H9 (cell line): Measurements from ENCODE around the gene MARS1. TPM values are rescaled to one million over a fixed set of nuclear protein-coding genes. Genes with fewer than 3 reads are reported as not detected.
A peak's percentile ranks its signal among the peaks of the same experiment; 100 is the strongest.
"Not testable (repeated sequence)": the region's sequence is repeated elsewhere in the genome, so short reads cannot be mapped to it uniquely, and the experiment has no call there.

Experiments
- DNase-seq: peaks from one replicate; pipeline ENCODE4 v3.0.0-alpha.2; 2017
- H2AFZ ChIP-seq: one replicate; pipeline ENCODE4 v1.6.1; 2013; ENCODE audit warnings: mild to moderate bottlenecking, low read length, control low read depth, moderate library complexity
- H2AK5ac ChIP-seq: 2 replicates; pipeline ENCODE4 v1.6.1; 2013; ENCODE audit warnings: low read length, control low read depth, mixed read lengths; ENCODE audit not compliant: insufficient read length
- H2BK120ac ChIP-seq: one replicate; pipeline ENCODE4 v1.6.1; 2013; ENCODE audit warnings: low read depth, mild to moderate bottlenecking, low read length, control low read depth, inconsistent platforms; ENCODE audit not compliant: poor library complexity, severe bottlenecking
- H2BK12ac ChIP-seq: 2 replicates; pipeline ENCODE4 v1.6.1; 2013; ENCODE audit warnings: low read length, control low read depth, mixed read lengths, low read depth; ENCODE audit not compliant: insufficient read length
- H2BK15ac ChIP-seq: 2 replicates; pipeline ENCODE4 v1.6.1; 2013; ENCODE audit warnings: low read depth, low read length, control low read depth
- H2BK20ac ChIP-seq: one replicate; pipeline ENCODE4 v1.6.1; 2013; ENCODE audit warnings: low read depth, mild to moderate bottlenecking, low read length, control low read depth, inconsistent platforms; ENCODE audit not compliant: poor library complexity, severe bottlenecking
- H2BK5ac ChIP-seq: 2 replicates; pipeline ENCODE4 v1.6.1; 2013; ENCODE audit warnings: low read length, control low read depth, mixed read lengths; ENCODE audit not compliant: insufficient read length
- H3K14ac ChIP-seq: 2 replicates; pipeline ENCODE4 v1.6.1; 2013; ENCODE audit warnings: low read length, control low read depth; ENCODE audit not compliant: insufficient read depth
- H3K18ac ChIP-seq: 2 replicates; pipeline ENCODE4 v1.6.1; 2013; ENCODE audit warnings: low read depth, mild to moderate bottlenecking, mixed read lengths, low read length, control low read depth; ENCODE audit not compliant: insufficient read length
- H3K23ac ChIP-seq: 2 replicates; pipeline ENCODE4 v1.6.1; 2013; ENCODE audit warnings: low read length, control low read depth, mixed read lengths, low read depth; ENCODE audit not compliant: insufficient read length
- H3K23me2 ChIP-seq: 2 replicates; pipeline ENCODE4 v1.6.1; 2013; ENCODE audit warnings: low read depth, mild to moderate bottlenecking, mixed read lengths, low read length, control low read depth; ENCODE audit not compliant: insufficient read length, poor library complexity, severe bottlenecking
- H3K27ac ChIP-seq: 2 replicates; pipeline ENCODE4 v1.5.1; 2013; ENCODE audit warnings: low read length, control low read depth, mixed read lengths, low read depth; ENCODE audit not compliant: insufficient read length
- H3K27me3 ChIP-seq: 2 replicates; pipeline ENCODE4 v1.6.1; 2013; ENCODE audit warnings: low read length, control low read depth, inconsistent platforms; ENCODE audit not compliant: insufficient read depth
- H3K4ac ChIP-seq: 2 replicates; pipeline ENCODE4 v1.6.1; 2013; ENCODE audit warnings: low read depth, mild to moderate bottlenecking, control low read depth, inconsistent platforms, low read length, moderate library complexity
- H3K4me1 ChIP-seq: 2 replicates; pipeline ENCODE4 v1.6.1; 2013; ENCODE audit warnings: low read length, control low read depth, inconsistent platforms; ENCODE audit not compliant: insufficient read depth
- H3K4me2 ChIP-seq: 2 replicates; pipeline ENCODE4 v1.6.1; 2013; ENCODE audit warnings: low read length, control low read depth, mixed read lengths; ENCODE audit not compliant: insufficient read length, insufficient read depth
- H3K56ac ChIP-seq: 2 replicates; pipeline ENCODE4 v1.6.1; 2013; ENCODE audit warnings: low read depth, mild to moderate bottlenecking, mixed read lengths, low read length, control low read depth; ENCODE audit not compliant: insufficient read length
- H3K79me1 ChIP-seq: 2 replicates; pipeline ENCODE4 v1.6.1; 2013; ENCODE audit warnings: low read depth, mild to moderate bottlenecking, moderate library complexity, low read length, control low read depth, inconsistent platforms; ENCODE audit not compliant: insufficient read depth, poor library complexity, severe bottlenecking
- H3K79me2 ChIP-seq: 2 replicates; pipeline ENCODE4 v1.6.1; 2013; ENCODE audit warnings: low read length, control low read depth, inconsistent platforms; ENCODE audit not compliant: insufficient read depth
- H3K9ac ChIP-seq: 2 replicates; pipeline ENCODE4 v1.6.1; 2013; ENCODE audit warnings: low read length, control low read depth, mixed read lengths; ENCODE audit not compliant: insufficient read length; ENCODE audit errors: extremely low read depth
- H3K9me3 ChIP-seq: one replicate; pipeline ENCODE4 v1.6.1; 2013; ENCODE audit warnings: low read depth, low read length, inconsistent platforms; ENCODE audit not compliant: control insufficient read depth
- H3T11ph ChIP-seq: one replicate; pipeline ENCODE4 v1.6.1; 2013; ENCODE audit warnings: mild to moderate bottlenecking, low read length, control low read depth, inconsistent platforms
- H4K20me1 ChIP-seq: one replicate; pipeline ENCODE4 v1.6.1; 2013; ENCODE audit not compliant: control insufficient read depth, insufficient read length, insufficient read depth
- H4K5ac ChIP-seq: 2 replicates; pipeline ENCODE4 v1.6.1; 2013; ENCODE audit warnings: low read depth, mild to moderate bottlenecking, mixed read lengths, low read length, control low read depth; ENCODE audit not compliant: insufficient read length
- H4K8ac ChIP-seq: replicated peaks from 2 replicates; pipeline ENCODE4 v1.6.1; 2013; ENCODE audit warnings: low read length, control low read depth, mixed read lengths, low read depth; ENCODE audit not compliant: insufficient read length
- H4K91ac ChIP-seq: 2 replicates; pipeline ENCODE4 v1.6.1; 2013; ENCODE audit warnings: low read depth, mild to moderate bottlenecking, moderate library complexity, mixed read lengths, low read length, control low read depth; ENCODE audit not compliant: insufficient read length
- H3K27ac Mint-ChIP-seq, 3 experiments: 2 replicates in 2 of 3; 3 replicates in 1 of 3; pipeline ENCODE4 v1.8.0; 2020 to 2021; ENCODE audit warnings: mixed read lengths in 3 of 3, mild to moderate bottlenecking in 1 of 3, moderate library complexity in 1 of 3
- H3K27me3 Mint-ChIP-seq: 2 replicates; pipeline ENCODE4 v1.8.0; 2021; ENCODE audit warnings: low read depth, mild to moderate bottlenecking, moderate library complexity, mixed read lengths
- H3K36me3 Mint-ChIP-seq, 3 experiments: 2 replicates in 2 of 3; 3 replicates in 1 of 3; pipeline ENCODE4 v1.8.0; 2020 to 2021; ENCODE audit warnings: low read depth in 3 of 3, mixed read lengths in 3 of 3; ENCODE audit not compliant: insufficient read depth in 1 of 3
- H3K4me1 Mint-ChIP-seq, 2 experiments: 2 replicates each; pipeline ENCODE4 v1.8.0; 2020; ENCODE audit warnings: mixed read lengths in 2 of 2
- H3K4me3 Mint-ChIP-seq, 2 experiments: 2 replicates in 1 of 2; 3 replicates in 1 of 2; pipeline ENCODE4 v1.8.0; 2020 to 2021; ENCODE audit warnings: mild to moderate bottlenecking in 2 of 2, mixed read lengths in 2 of 2, moderate library complexity in 1 of 2
- H3K9me3 Mint-ChIP-seq, 2 experiments: 2 replicates in 1 of 2; 3 replicates in 1 of 2; pipeline ENCODE4 v1.8.0; 2020; ENCODE audit warnings: mild to moderate bottlenecking in 2 of 2, mixed read lengths in 2 of 2, moderate library complexity in 1 of 2
- WGBS: extraction: QIAGEN DNeasy Blood & Tissue Kit; methylation state at CpG from one replicate; pipeline ENCODE4 v1.1.7; 2013; ENCODE audit warnings: missing lambda C conversion rate, low lambda C conversion rate, mixed read lengths; ENCODE audit not compliant: insufficient read length; ENCODE audit errors: extremely low coverage; 5-methylcytosine and 5-hydroxymethylcytosine counted together
- total RNA-seq: library from RNA; stranded (reverse); gene quantifications from 2 replicates; pipeline ENCODE4 v1.2.1, GENCODE V29; 2021

Gene MARS1
- total RNA-seq, 1 experiment from 2014 or later: 368 TPM

DNA sequence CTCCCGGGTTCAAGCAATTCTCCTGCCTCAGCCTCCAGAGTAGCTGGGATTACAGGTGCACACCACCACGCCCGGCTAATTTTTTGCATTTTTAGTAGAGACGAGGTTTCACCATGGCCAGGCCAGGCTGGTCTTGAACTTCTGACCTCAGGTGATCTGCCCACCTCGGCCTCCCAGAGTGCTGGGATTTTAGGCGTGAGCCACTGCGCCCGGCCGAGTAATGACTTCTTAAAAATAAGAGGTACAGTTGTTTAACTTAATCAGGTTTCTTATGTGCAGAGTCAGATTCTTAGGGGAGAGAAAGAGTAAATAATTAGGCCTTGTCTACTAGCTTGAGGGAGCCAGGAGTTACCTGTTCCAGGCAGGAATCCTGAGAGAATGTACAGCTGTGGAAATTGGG lies 26.4 kb downstream of the MARS1 start:
- not testable (repeated sequence) for H2BK120ac ChIP-seq, H2BK15ac ChIP-seq, H3K18ac ChIP-seq, H4K5ac ChIP-seq, H3K23me2 ChIP-seq, H3K9ac ChIP-seq, H3K23ac ChIP-seq, H4K8ac ChIP-seq, H2AFZ ChIP-seq, H4K91ac ChIP-seq, DNase-seq, H3K27me3 ChIP-seq, H3K4me3 Mint-ChIP-seq, H3T11ph ChIP-seq, H4K20me1 ChIP-seq, H3K79me1 ChIP-seq, H2AK5ac ChIP-seq, H3K4ac ChIP-seq, H2BK20ac ChIP-seq, H3K79me2 ChIP-seq, H3K4me1 ChIP-seq, H3K9me3 ChIP-seq, H2BK12ac ChIP-seq, H3K27me3 Mint-ChIP-seq, H2BK5ac ChIP-seq, H3K56ac ChIP-seq, H3K14ac ChIP-seq, H3K9me3 Mint-ChIP-seq, H3K4me2 ChIP-seq, H3K27ac ChIP-seq
- Mint-ChIP-seq H3K36me3 (peaks cover 74 to 94% (median 82%) of the 10 kb centered on the region in 3 experiments), H3K4me1 (peaks cover 10 to 14% of the 10 kb centered on the region in 2 experiments), H3K27ac (peak overlapping the region in 2 of 3 experiments; percentile 10 to 31; a peak in 1 of 7 replicates)
- no CpG with 5 or more reads among the region's 9 CpGs for WGBS
